IMR-90 (cell line): ENCODE results near the gene ADCY9. TPM values are rescaled to one million over a fixed set of nuclear protein-coding genes. Genes with fewer than 3 reads are reported as not detected.

Experiments used
- ATAC-seq: fragments of 200-7000 bp; cut with Tn5 transposase; 2 replicates; pipeline ENCODE4 v1.9.1; 2020; ENCODE audit warnings: low read depth, mild to moderate bottlenecking, moderate library complexity
- BruUV-seq: library from RNA; stranded (reverse); fragments of 400-500 nt; replicated peaks from 2 replicates; lab custom pipeline; 2021; lab: Mats Ljungman, UMichigan
- CTCF ChIA-PET: fragments of 300-600 bp; formaldehyde crosslinking; extraction: SDS; loops from one replicate; lab custom pipeline; 2021; ENCODE audit warnings: antibody characterized with exemption; lab: Yijun Ruan, JAX
- POLR2A ChIA-PET: fragments of 300-600 bp; sonication (Branson Sonifier 250); formaldehyde crosslinking; loops from one replicate; lab custom pipeline; 2022; ENCODE audit warnings: antibody characterized with exemption; ENCODE audit not compliant: unreplicated experiment; lab: Charles Lee
- DNase-seq: peaks from one replicate; pipeline ENCODE4 v3.0.0; 2013
- H2AFZ ChIP-seq: replicated peaks from 2 replicates; pipeline ENCODE3; 2013; ENCODE audit warnings: low read length, mild to moderate bottlenecking; ENCODE audit not compliant: poor library complexity
- H2AK5ac ChIP-seq: 2 replicates; pipeline ENCODE4 v1.6.1; 2013; ENCODE audit warnings: low read depth, low read length, inconsistent platforms
- H2AK9ac ChIP-seq: replicated peaks from 2 replicates; pipeline ENCODE3; 2013; ENCODE audit warnings: mild to moderate bottlenecking, low read depth, low read length, moderate library complexity; ENCODE audit not compliant: poor library complexity
- H2BK120ac ChIP-seq: 2 replicates; pipeline ENCODE4 v1.6.1; 2013; ENCODE audit warnings: low read depth, low read length, inconsistent platforms
- H2BK15ac ChIP-seq: 3 replicates; pipeline ENCODE4 v1.6.1; 2013; ENCODE audit warnings: low read depth, low read length, inconsistent platforms
- H2BK20ac ChIP-seq: 2 replicates; pipeline ENCODE4 v1.6.1; 2013; ENCODE audit warnings: low read depth, mild to moderate bottlenecking, inconsistent platforms, low read length, moderate library complexity
- H2BK5ac ChIP-seq: 2 replicates; pipeline ENCODE4 v1.6.1; 2013; ENCODE audit warnings: mild to moderate bottlenecking, low read depth, low read length, inconsistent platforms; ENCODE audit not compliant: poor library complexity, severe bottlenecking
- H3K14ac ChIP-seq: replicated peaks from 2 replicates; pipeline ENCODE4 v1.6.1; 2013; ENCODE audit warnings: low read depth, low read length, inconsistent platforms
- H3K18ac ChIP-seq: 2 replicates; pipeline ENCODE4 v1.6.1; 2013; ENCODE audit warnings: low read depth, low read length, control low read depth
- H3K23ac ChIP-seq: 2 replicates; pipeline ENCODE4 v1.6.1; 2013; ENCODE audit warnings: low read depth, low read length, inconsistent platforms
- H3K27ac ChIP-seq: 2 replicates; pipeline ENCODE4 v1.5.1; 2013; ENCODE audit warnings: mild to moderate bottlenecking, control low read depth, low read length; ENCODE audit not compliant: insufficient read depth
- H3K27me3 ChIP-seq: 2 replicates; pipeline ENCODE4 v1.6.1; 2013; ENCODE audit warnings: low read length; ENCODE audit not compliant: control insufficient read depth, insufficient read depth
- H3K36me3 ChIP-seq: 2 replicates; pipeline ENCODE4 v1.6.1; 2013; ENCODE audit warnings: low read length, mixed read lengths; ENCODE audit not compliant: control insufficient read depth, insufficient read depth
- H3K4ac ChIP-seq: 2 replicates; pipeline ENCODE4 v1.6.1; 2013; ENCODE audit warnings: low read depth, low read length, inconsistent platforms
- H3K4me1 ChIP-seq: 2 replicates; pipeline ENCODE4 v1.6.1; 2013; ENCODE audit warnings: low read length, mixed read lengths; ENCODE audit not compliant: control insufficient read depth, insufficient read depth
- H3K4me2 ChIP-seq: 2 replicates; pipeline ENCODE4 v1.6.1; 2013; ENCODE audit warnings: low read depth, mild to moderate bottlenecking, control low read depth, low read length, moderate library complexity
- H3K4me3 ChIP-seq: 2 replicates; pipeline ENCODE4 v1.5.1; 2013; ENCODE audit warnings: low read depth, mild to moderate bottlenecking, control low read depth, low read length, moderate library complexity; ENCODE audit not compliant: insufficient read depth
- H3K56ac ChIP-seq: 2 replicates; pipeline ENCODE4 v1.6.1; 2013; ENCODE audit warnings: low read length, inconsistent platforms; ENCODE audit not compliant: insufficient read depth; ENCODE audit errors: extremely low read depth
- H3K79me1 ChIP-seq, 2 experiments: 2 replicates each; pipeline ENCODE4 v1.6.1; 2013; ENCODE audit warnings: low read length in 2 of 2, inconsistent platforms in 1 of 2, low read depth in 1 of 2
- H3K9ac ChIP-seq: 2 replicates; pipeline ENCODE4 v1.6.1; 2013; ENCODE audit warnings: low read depth, low read length, control low read depth
- H3K9me1 ChIP-seq: 2 replicates; pipeline ENCODE4 v1.6.1; 2013; ENCODE audit warnings: low read length, inconsistent platforms; ENCODE audit not compliant: insufficient read depth
- H3K9me3 ChIP-seq: 2 replicates; pipeline ENCODE4 v1.6.1; 2013; ENCODE audit warnings: low read length; ENCODE audit not compliant: control insufficient read depth, insufficient read depth
- H4K20me1 ChIP-seq: 2 replicates; pipeline ENCODE4 v1.6.1; 2013; ENCODE audit warnings: low read length, inconsistent platforms; ENCODE audit not compliant: insufficient read depth
- H4K5ac ChIP-seq: 2 replicates; pipeline ENCODE4 v1.6.1; 2013; ENCODE audit warnings: mild to moderate bottlenecking, low read depth, low read length, control low read depth
- H4K8ac ChIP-seq, 2 experiments: 2 replicates each; pipeline ENCODE4 v1.6.1; 2013; ENCODE audit warnings: low read depth in 2 of 2, low read length in 2 of 2, control low read depth in 1 of 2, inconsistent platforms in 1 of 2
- H4K91ac ChIP-seq: 2 replicates; pipeline ENCODE4 v1.6.1; 2013; ENCODE audit warnings: low read depth, low read length, inconsistent platforms; ENCODE audit not compliant: insufficient read depth
- BHLHE40 ChIP-seq: fragments of 150-350 bp; IDR thresholded peaks from 2 replicates; pipeline ENCODE4 v1.6.1; 2016; ENCODE audit warnings: mild to moderate bottlenecking, low read depth, low read length
- CEBPB ChIP-seq: IDR thresholded peaks from 2 replicates; pipeline ENCODE4 v1.6.1; 2012; ENCODE audit warnings: low read depth, low read length, improper control_type of control experiment
- CHD1 ChIP-seq: IDR thresholded peaks from 2 replicates; pipeline ENCODE4 v1.6.1; 2012; ENCODE audit warnings: low read depth, low read length, improper control_type of control experiment
- CTCF ChIP-seq: conservative IDR thresholded peaks from 2 replicates; pipeline ENCODE4 v1.5.1; 2012; ENCODE audit warnings: mild to moderate bottlenecking, low read depth, low read length, improper control_type of control experiment
- ELK1 ChIP-seq: fragments of 150-350 bp; IDR thresholded peaks from 2 replicates; pipeline ENCODE4 v1.6.1; 2016; ENCODE audit warnings: low read depth, mild to moderate bottlenecking, low read length, moderate library complexity, borderline replicate concordance
- FOS ChIP-seq: fragments of 150-350 bp; IDR thresholded peaks from 2 replicates; pipeline ENCODE4 v1.6.1; 2016; ENCODE audit warnings: low read depth, low read length
- MAZ ChIP-seq: IDR thresholded peaks from 2 replicates; pipeline ENCODE4 v1.6.1; 2012; ENCODE audit warnings: low read depth, mild to moderate bottlenecking, low read length, improper control_type of control experiment, moderate library complexity, borderline replicate concordance
- MXI1 ChIP-seq: IDR thresholded peaks from 2 replicates; pipeline ENCODE4 v1.6.1; 2012; ENCODE audit warnings: low read depth, mild to moderate bottlenecking, low read length, moderate library complexity, borderline replicate concordance
- NFE2L2 ChIP-seq: fragments of 150-350 bp; IDR thresholded peaks from 2 replicates; pipeline ENCODE4 v1.6.1; 2016; ENCODE audit warnings: low read depth, mild to moderate bottlenecking, low read length
- POLR2A ChIP-seq: IDR thresholded peaks from 2 replicates; pipeline ENCODE4 v1.6.1; 2012; ENCODE audit warnings: mild to moderate bottlenecking, low read depth, low read length
- RAD21 ChIP-seq: IDR thresholded peaks from 2 replicates; pipeline ENCODE4 v1.6.1; 2012; ENCODE audit warnings: low read length, improper control_type of control experiment
- RCOR1 ChIP-seq: IDR thresholded peaks from 2 replicates; pipeline ENCODE4 v1.6.1; 2012; ENCODE audit warnings: mild to moderate bottlenecking, low read length, improper control_type of control experiment; ENCODE audit not compliant: insufficient replicate concordance
- RFX5 ChIP-seq: IDR thresholded peaks from 2 replicates; pipeline ENCODE4 v1.8.0; 2012; ENCODE audit warnings: low read depth, mild to moderate bottlenecking, low read length, moderate library complexity
- SMC3 ChIP-seq: fragments of 150-350 bp; IDR thresholded peaks from 2 replicates; pipeline ENCODE4 v1.6.1; 2016; ENCODE audit warnings: low read depth, mild to moderate bottlenecking, antibody characterized with exemption, low read length, moderate library complexity
- USF2 ChIP-seq: fragments of 150-350 bp; IDR thresholded peaks from 2 replicates; pipeline ENCODE4 v1.6.1; 2017; ENCODE audit warnings: mild to moderate bottlenecking, antibody characterized with exemption, low read length, low read depth
- WGBS, 2 experiments: methylation state at CpG; one replicate each; pipeline versions ENCODE4 v1.1.5 to v1.1.7; 2013; ENCODE audit warnings: missing lambda C conversion rate in 2 of 2; ENCODE audit not compliant: insufficient read length in 1 of 2; ENCODE audit errors: extremely low coverage in 2 of 2; 5-methylcytosine and 5-hydroxymethylcytosine counted together
- dilution Hi-C: fragments of 300-500 bp; cut with HindIII; formaldehyde crosslinking; loops from one replicate; pipeline ENCODE4 v1.14.3; 2018; ENCODE audit warnings: low sequenced_read_pairs; ENCODE audit not compliant: unreplicated experiment
- in situ Hi-C: fragments of 300-500 bp; cut with MboI; formaldehyde crosslinking; loops from 3 replicates; pipeline ENCODE4 v1.14.3; 2019; ENCODE audit warnings: low sequenced_read_pairs, inconsistent platforms, mixed read lengths
- intact Hi-C: fragments of 100-400 bp; cut with micrococcal nuclease; formaldehyde crosslinking; loops from 2 replicates; pipeline ENCODE4 v1.10.0; 2022
- polyA plus RNA-seq, 3 experiments: library from polyadenylated mRNA; depleted of rRNA; stranded (reverse); fragments of >200 nt; gene quantifications; 2 replicates each; pipeline ENCODE4 v1.2.3, GENCODE V29; 2012; ENCODE audit warnings: low replicate concordance in 1 of 3
- total RNA-seq: library from RNA; depleted of rRNA; stranded (reverse); fragments of >200 nt; gene quantifications from 2 replicates; pipeline ENCODE4 v1.2.3, GENCODE V29; 2012

ADCY9 gene
- total and polyA plus RNA-seq, 2 of the 4 experiments (the other 2 are of a cell fraction) = 5.4 to 12.5 TPM

- H3K14ac ChIP-seq = no peak overlapping the region
- POLR2A ChIA-PET = no interaction called here
- no peak overlapping the region for H3K9ac ChIP-seq
- H4K8ac ChIP-seq = no peak overlapping the region
- H3K27ac ChIP-seq = no peak overlapping the region
- no peak overlapping the region for H3K4me3 ChIP-seq
- intact Hi-C loops (no loop called here), dilution Hi-C loops (no loop called here), in situ Hi-C loops (no loop called here)
- H2BK120ac ChIP-seq = no peak overlapping the region
- H4K91ac ChIP-seq = no peak overlapping the region
- H3K27me3 ChIP-seq = no peaks in the 10 kb centered on the region
- no peak for DNase-seq
- H3K56ac ChIP-seq = no peak overlapping the region
- H3K79me1 ChIP-seq = peaks cover 0 to 33% of the 10 kb centered on the region in 2 experiments; a peak in 3 of 4 replicates
- H3K9me3 ChIP-seq = no peaks in the 10 kb centered on the region
- H3K23ac ChIP-seq = no peak overlapping the region
- no peak overlapping the region for H2BK15ac ChIP-seq
- peaks cover 13% of the 10 kb centered on the region for H3K36me3 ChIP-seq
- H4K5ac ChIP-seq = no peak overlapping the region
- no peak overlapping the region for H2AK9ac ChIP-seq
- no peak overlapping the region for H3K18ac ChIP-seq
- H2AFZ ChIP-seq = no peak overlapping the region
- no TSS peak for BruUV-seq
- no peak for ATAC-seq
- H2AK5ac ChIP-seq = no peak overlapping the region
- H3K4ac ChIP-seq = no peak overlapping the region
- no peak overlapping the region for H3K4me2 ChIP-seq
- H3K4me1 ChIP-seq = no peaks in the 10 kb centered on the region
- no peak overlapping the region for H2BK20ac ChIP-seq
- CTCF ChIA-PET = interaction anchor here (0.8 kb wide), 1 partner anchor 18 kb away, joined by 4 read pairs; no protein-coding TSS in a partner anchor
- H2BK5ac ChIP-seq = no peak overlapping the region
- no peaks in the 10 kb centered on the region for H4K20me1 ChIP-seq
- WGBS, 2 experiments = 93% methylated on average over 29 of the region's 36 CpGs; no CpG with 5 or more reads in 1 of the 2 experiments
- H3K9me1 ChIP-seq = 0 out of 2 replicates have a peak, but pooled peaks cover 7% of the 10 kb centered on the region
- no peak for TF ChIP-seq CTCF
- TF ChIP-seq ELK1 = no peak
- TF ChIP-seq RCOR1 = no peak
- no peak for TF ChIP-seq RFX5
- no peak for TF ChIP-seq SMC3
- TF ChIP-seq NFE2L2 = no peak
- TF ChIP-seq CEBPB = no peak
- no peak for TF ChIP-seq BHLHE40
- TF ChIP-seq CHD1 = no peak
- no peak for TF ChIP-seq MXI1
- no peak for TF ChIP-seq FOS
- no peak for TF ChIP-seq USF2
- TF ChIP-seq POLR2A = no peak
- TF ChIP-seq RAD21 = no peak
- TF ChIP-seq MAZ = no peak
Observed at GRCh38 chr16:3993052-3993785, 123.0 kb downstream of the ADCY9 start.
